EL (cell line): ENCODE results near the gene BMPR1A.

Source experiments
- DNase-seq: peaks from one replicate; pipeline ENCODE4 v3.0.0-alpha.2; 2016

BMPR1A gene

GRCh38 chr10:86756511-86757112 is at the start of gene BMPR1A:
BMPR1A (plus strand) TSS chr10:86756619; CDS start chr10:86876019, 119,400 bp downstream.
- peak; percentile 91 for DNase-seq

GRCh38 chr10:86706977-86707376 is 49.4 kb upstream of the BMPR1A start:
- no peak for DNase-seq

- DNase-seq = no peak
Observed at GRCh38 chr10:86707505-86707904, 48.9 kb upstream of the BMPR1A start.

GRCh38 chr10:86708068-86708782 is 48.2 kb upstream of the BMPR1A start:
- DNase-seq = no peak

DNA sequence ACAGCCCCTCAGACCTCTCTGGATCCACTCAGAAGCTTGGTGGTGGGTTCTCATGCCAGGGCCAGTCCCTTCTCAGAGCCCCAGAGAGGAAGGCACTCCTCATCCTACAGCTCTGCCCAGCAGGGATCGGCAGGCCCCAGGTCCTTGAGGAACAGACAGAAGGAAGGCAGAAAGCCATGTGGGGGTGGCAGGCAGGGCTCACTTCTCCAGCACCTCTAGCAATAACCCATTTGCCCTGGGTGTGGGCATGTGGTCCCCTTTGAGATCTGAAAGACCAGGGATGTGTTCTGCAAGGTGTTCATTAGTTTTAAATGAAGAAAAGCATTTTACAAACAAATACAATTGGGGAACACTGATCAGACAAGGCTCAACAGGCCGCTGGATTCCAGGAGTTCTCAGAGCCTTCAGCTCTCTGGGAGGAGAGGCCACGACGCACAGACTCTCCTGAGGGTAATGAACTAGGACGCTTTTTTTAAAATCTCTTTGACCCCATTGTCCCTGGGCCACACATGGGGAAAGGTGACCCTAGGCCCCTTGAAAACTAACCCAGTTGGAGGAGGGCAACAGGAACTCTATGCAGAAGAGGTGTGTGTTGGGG is 47.5 kb upstream of the BMPR1A start:
- DNase-seq = no peak

GRCh38 chr10:86709396-86710185 is 46.8 kb upstream of the BMPR1A start:
- DNase-seq = no peak

GRCh38 chr10:86710987-86711512 is 45.4 kb upstream of the BMPR1A start:
- peak; percentile 91 for DNase-seq

GRCh38 chr10:86711513-86712316 is 44.7 kb upstream of the BMPR1A start:
- peak; percentile 53 for DNase-seq

DNA sequence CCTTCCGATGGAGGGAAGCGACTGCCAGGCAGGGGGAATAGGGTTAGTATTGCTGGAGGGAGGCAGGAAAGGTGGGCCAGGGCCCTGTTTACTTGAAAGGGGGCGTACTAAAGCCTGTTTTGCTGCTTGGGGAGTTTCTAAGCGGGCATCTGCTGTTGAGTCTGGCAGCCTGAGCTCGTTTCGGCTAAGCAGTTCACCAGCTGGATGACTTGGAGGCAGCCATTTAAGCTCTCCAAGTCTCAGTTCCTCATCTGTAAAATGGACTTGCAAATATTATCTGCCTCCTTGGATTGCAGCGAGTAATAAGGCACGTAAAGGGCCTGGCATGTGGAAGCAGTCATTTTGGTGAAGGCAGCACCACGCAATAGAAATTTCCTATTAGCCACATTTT is 44.1 kb upstream of the BMPR1A start:
- no peak for DNase-seq

DNA sequence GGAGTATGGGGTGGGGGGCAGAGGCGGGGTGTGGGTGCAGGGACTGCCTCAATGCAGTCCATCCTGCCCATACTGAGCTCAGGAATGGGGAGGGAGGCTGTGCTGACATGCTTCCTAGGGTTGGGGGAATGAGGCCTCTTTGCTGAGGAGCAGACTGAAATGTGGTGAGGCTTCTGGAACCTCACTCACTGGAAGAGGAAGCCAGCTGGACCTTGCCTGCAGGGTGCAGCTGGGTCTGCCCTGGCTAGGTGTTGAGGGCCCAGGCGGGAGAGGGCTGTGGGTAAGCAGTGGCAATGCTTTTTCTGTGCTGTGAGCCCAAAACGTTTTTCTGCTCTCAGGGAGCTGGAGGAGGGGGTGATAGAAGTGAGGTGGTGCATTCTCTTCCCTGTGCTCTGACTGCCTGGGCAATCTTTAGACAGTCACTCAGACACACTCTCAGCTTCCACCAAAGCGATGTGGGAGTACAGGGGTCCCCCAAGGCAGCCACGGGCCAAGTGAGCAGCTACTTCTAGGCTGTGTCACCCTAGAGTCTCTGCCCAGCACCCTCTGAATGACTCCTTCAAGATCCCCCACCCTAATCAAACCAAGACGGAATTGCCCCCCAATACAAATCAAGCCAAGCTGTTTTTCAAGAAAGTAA is 41.1 kb upstream of the BMPR1A start:
- DNase-seq = no peak

- DNase-seq = no peak
Observed at GRCh38 chr10:86715836-86716235, 40.6 kb upstream of the BMPR1A start.

DNA sequence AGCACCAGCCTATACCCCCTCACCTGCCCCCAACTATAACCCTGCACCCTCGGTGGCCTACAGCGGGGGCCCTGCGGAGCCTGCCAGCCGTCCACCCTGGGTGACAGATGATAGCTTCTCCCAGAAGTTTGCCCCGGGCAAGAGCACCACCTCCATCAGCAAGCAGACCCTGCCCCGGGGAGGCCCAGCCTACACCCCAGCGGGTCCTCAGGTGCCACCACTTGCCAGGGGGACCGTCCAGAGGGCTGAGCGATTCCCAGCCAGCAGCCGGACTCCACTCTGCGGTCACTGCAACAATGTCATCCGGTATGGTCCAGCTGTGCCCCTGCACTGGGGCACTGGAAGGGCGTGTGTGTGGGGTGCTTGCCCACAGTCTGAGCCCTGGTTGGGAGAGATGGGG is 40.0 kb upstream of the BMPR1A start:
- DNase-seq = no peak

- DNase-seq = no peak
Observed at GRCh38 chr10:86718556-86718955, 37.9 kb upstream of the BMPR1A start.

DNA sequence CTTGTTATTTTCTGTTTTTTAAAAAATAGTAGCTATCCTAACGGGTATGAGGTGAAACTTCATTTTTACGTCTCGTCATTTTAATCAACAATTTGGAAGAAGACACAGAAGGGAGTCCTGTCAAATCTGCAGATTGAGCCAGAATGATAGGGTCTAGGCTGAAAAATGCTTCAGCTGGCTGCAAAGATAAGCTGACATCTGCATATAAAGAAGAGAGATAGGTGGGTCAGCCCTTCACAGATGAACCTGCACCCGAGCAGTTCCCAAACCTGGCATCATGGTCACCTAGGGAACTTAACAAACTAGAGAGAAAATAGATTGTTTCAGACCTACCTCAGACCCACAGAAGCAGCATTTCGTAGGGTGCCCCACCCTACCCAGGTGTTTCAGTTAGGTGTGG is 35.2 kb upstream of the BMPR1A start:
- DNase-seq = no peak

DNA sequence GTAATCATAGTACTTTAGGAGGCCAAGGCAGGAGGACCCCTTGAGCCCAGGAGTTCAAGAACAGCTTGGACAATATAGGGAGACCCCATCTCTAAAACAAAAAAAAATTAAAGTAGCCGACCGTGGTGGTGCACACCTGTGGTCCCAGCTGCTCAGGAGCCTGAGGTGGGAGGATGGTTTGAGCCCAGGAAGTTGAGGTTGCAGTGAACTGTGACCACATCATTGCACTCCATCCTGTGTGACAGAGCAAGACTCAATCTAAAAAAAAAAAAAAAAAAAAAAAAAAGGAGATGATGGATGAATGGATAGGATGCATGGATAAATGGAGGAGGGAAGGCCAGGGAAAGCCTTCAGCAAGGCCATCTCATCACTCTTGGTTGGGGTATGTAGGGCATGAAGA is 33.4 kb upstream of the BMPR1A start:
- no peak for DNase-seq

DNA sequence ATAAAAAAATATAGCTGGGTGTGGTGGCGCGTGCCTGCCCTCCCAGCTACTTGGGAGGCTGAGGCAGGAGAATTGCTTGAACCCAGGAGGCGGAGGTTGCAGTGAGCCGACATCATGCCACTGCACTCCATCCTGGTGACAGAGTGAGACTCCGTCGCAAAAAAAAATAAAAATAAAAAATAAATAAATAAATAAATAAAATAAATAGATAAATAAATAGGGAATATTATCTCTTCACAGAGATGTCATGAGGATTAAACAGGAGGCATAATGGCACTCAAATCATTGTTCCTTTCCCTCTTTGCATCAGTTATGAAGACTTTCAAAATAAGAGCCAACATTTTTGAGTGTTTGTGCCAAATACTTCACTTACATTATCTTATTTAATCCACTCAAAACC is 32.0 kb upstream of the BMPR1A start:
- DNase-seq = no peak

DNA sequence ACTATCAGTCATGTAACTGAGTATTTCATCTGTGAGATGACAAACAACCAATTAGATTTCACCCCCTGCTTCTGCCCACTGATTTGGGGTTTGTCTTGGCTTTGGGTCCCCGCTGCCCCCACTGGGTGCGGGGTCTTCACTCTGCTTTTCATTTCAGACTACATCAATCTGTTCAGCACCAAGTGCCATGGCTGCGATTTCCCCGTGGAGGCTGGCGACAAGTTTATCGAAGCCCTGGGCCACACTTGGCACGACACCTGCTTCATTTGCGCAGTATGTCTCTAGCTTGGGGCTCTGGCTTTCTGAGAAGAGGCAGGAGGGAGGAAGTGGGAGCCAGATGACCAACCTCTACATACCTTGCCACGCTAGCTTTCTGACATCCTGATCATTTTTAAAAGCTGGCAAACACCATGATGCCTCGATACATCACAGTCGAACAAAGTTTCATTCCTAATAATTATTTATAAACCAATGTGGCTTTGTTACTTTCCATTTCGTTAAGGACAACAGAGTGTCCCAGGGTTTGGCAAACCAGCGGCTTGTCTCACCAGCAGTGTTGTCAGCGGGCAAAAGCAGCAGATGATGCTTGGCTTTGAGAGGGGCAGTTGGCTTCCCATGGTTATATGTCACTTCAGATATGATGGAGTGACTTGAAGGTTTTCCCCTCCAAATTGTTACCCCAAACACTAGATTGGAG is 30.3 kb upstream of the BMPR1A start:
- no peak for DNase-seq

DNA sequence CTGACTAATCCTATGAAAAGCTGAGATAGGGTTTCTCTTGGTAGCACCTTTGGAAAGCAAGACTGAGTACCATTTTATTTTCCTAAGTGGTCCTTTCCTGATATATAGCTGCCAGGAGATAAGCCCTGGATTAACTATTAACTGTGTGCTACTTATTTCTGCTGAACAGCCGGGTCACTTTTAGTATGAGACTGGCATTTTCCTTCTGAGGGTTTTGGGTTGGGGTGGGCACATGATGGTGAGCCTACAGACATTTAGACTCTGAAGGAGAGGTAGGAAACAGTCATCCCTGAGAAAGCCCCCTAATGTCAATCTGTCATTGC is 29.8 kb upstream of the BMPR1A start:
- no peak for DNase-seq

GRCh38 chr10:86727470-86727869 is 28.9 kb upstream of the BMPR1A start:
- no peak for DNase-seq

DNA sequence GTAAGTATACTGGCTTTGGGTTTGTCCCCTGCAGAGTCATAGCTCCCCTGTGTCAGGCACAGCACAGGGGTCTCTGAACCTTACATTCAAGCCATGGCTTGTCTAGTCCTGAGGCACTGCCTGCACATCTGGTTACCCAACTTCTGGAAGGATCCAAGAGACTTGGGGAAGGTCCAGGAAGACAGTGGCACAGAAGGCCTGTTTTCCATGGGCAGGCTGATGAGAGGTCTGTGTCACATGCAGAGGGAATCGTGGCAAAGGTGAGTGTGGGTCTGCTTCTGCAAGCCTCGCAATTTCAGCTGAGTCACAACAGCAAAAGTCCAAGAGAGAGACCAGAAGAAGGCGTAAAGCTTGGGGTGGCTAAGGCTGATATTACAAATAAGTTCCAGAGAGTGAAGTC is 28.4 kb upstream of the BMPR1A start:
- DNase-seq = no peak

DNA sequence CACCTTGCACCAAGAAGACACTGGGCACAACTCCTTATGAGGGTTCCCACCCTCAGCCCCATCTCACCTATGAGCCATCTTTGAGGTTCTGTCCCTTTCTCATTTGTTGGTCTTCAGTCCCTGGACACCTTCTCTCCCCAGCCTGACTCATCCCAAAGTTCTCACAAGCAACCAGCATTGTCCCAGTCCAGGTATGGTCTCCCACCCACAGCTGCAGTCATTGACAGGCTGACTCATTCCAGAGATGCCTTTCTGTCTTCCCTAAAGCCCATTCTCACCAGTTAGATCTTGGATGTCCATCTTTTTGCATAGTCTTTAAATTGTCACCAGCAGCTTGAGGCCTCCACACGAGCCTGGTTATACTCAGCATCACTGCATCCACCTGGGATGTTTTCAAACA is 26.7 kb upstream of the BMPR1A start:
- DNase-seq = no peak

- peak; percentile 8 for DNase-seq
Observed at GRCh38 chr10:86730227-86730626, 26.2 kb upstream of the BMPR1A start.
